OCI-LY3 (cell line): ENCODE measurements around the gene RASL12.

Experiments used
- CTCF ChIP-seq: fragments of 200-600, 300-600 bp; sonication (generic); IDR thresholded peaks from 2 replicates; pipeline ENCODE4 v1.5.1; 2014; ENCODE audit warnings: antibody characterized with exemption, low read length, low read depth
- EZH2phosphoT487 ChIP-seq: fragments of 200-600 bp; shearing (Covaris generic); IDR thresholded peaks from 2 replicates; pipeline ENCODE4 v1.6.1; 2018; ENCODE audit warnings: antibody characterized with exemption, mixed run types, low read depth

- no peak for TF ChIP-seq CTCF
- no peak for TF ChIP-seq EZH2phosphoT487
Measured at GRCh38 chr15:65006876-65007275, 60.9 kb downstream of the RASL12 start.
